ENCODE data around the gene INO80D. TPM values are rescaled to one million over a fixed set of nuclear protein-coding genes. Genes with fewer than 3 reads are reported as not detected.
"Not testable (repeated sequence)": the region's sequence is repeated elsewhere in the genome, so short reads cannot be mapped to it uniquely, and the experiment has no call there.

The INO80D gene, protein sequence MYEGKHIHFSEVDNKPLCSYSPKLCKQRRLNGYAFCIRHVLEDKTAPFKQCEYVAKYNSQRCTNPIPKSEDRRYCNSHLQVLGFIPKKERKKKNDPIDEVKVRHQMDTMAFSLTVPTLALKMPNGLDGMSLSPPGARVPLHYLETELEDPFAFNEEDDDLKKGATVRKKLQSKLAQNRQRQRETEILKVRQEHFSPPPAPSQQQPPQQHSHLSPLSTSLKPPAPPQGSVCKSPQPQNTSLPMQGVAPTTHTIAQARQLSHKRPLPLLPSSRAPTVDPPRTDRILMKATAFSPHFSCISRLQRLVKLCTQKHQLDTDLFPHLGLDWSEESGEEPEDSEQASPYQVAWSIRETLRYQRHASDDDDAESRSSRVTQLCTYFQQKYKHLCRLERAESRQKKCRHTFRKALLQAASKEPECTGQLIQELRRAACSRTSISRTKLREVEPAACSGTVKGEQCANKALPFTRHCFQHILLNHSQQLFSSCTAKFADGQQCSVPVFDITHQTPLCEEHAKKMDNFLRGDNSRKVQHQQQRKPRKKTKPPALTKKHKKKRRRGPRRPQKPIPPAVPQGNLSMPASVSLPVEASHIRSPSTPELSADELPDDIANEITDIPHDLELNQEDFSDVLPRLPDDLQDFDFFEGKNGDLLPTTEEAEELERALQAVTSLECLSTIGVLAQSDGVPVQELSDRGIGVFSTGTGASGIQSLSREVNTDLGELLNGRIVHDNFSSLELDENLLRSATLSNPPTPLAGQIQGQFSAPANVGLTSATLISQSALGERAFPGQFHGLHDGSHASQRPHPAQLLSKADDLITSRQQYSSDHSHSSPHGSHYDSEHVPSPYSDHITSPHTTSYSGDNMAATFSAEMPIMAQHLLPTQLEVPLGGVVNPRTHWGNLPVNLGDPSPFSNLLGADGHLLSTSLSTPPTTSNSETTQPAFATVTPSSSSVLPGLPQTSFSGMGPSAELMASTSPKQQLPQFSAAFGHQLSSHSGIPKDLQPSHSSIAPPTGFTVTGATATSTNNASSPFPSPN
- 7.5 TPM for polyA plus RNA-seq (2013, experiment 1 of 2)
- polyA plus RNA-seq (2013, experiment 2 of 2): 6.7 TPM

GRCh38 chr2:206085742-206086445 lies at the start of gene INO80D:
INO80D (minus strand) TSS chr2:206086174; CDS start chr2:206063016, 23,158 bp downstream.
- H3K4me1 ChIP-seq (ENCODE audit: control insufficient read depth, low read depth, low read length): peaks cover 2% of the 10 kb centered on the region
- H3K4ac ChIP-seq (ENCODE audit: low read depth, low read length): peak within 1 kb of the TSS; percentile 100
- peak within 1 kb of the TSS; percentile 94 for H2BK15ac ChIP-seq (replicated peaks; ENCODE audit: low read depth)
- peak within 1 kb of the TSS; percentile 87 for H3K56ac ChIP-seq (ENCODE audit: low read length)
- H4K8ac ChIP-seq (ENCODE audit: low read depth, low read length): peak within 1 kb of the TSS; percentile 100
- H3K4me2 ChIP-seq (ENCODE audit: low read length): peak within 1 kb of the TSS; percentile 88
- DNase-seq: peak; percentile 93
- peak within 1 kb of the TSS; percentile 100 for H2BK120ac ChIP-seq (ENCODE audit: low read depth, low read length)
- no CpG with 5 or more reads among the region's 39 CpGs for whole genome bisulfite sequencing (ENCODE audit: extremely low coverage, insufficient coverage, low lambda C conversion rate)
- no peak within 1 kb of the TSS for H2AK5ac ChIP-seq (ENCODE audit: low read length)
- H3K36me3 ChIP-seq (ENCODE audit: control insufficient read depth, insufficient read depth, low read length): no peaks in the 10 kb centered on the region
- H3K9ac ChIP-seq (ENCODE audit: low read length): peak within 1 kb of the TSS; percentile 94
- peak within 1 kb of the TSS; percentile 100 for H3K18ac ChIP-seq (ENCODE audit: low read length)
- H3K27me3 ChIP-seq (ENCODE audit: insufficient read depth, low read length, poor library complexity): no peaks in the 10 kb centered on the region
- no peak within 1 kb of the TSS for H4K5ac ChIP-seq (ENCODE audit: low read length)
- peak within 1 kb of the TSS; percentile 69 for H3K23ac ChIP-seq (ENCODE audit: low read length)
- no peaks in the 10 kb centered on the region for H3K79me1 ChIP-seq (ENCODE audit: low read length)
- peak within 1 kb of the TSS; percentile 78 for H2BK5ac ChIP-seq (ENCODE audit: low read length)
- H3K27ac ChIP-seq (ENCODE audit: low read depth, low read length): peak within 1 kb of the TSS; percentile 96
- H3K4me3 ChIP-seq (ENCODE audit: low read length): peak within 1 kb of the TSS; percentile 85
- peaks cover 19% of the 10 kb centered on the region for H3K79me2 ChIP-seq (ENCODE audit: control insufficient read depth, insufficient read depth, low read length)

DNA sequence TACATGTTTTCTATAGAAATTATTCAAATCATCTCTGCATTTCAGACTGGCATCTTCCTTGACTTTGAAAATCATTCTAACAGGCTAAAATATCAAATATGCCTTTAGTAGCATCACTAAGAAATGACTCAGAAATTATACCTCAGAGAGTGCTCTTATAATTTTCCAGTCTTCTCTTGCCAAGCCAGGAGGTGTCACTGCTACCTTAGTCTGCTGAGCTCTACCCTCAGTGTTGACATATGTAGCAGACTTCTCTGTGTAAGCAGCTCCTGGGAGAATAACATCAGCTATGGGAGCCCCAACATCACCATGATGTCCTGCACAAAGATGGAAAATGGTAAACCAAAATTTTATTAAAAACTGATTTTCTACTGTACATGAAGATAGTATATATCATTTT lies 41.7 kb upstream of the INO80D start:
- no peak overlapping the region for H4K5ac ChIP-seq (ENCODE audit: low read length)
- no peaks in the 10 kb centered on the region for H3K79me1 ChIP-seq (ENCODE audit: low read length)
- H3K23ac ChIP-seq (ENCODE audit: low read length): no peak overlapping the region
- H3K4ac ChIP-seq (ENCODE audit: low read depth, low read length): no peak overlapping the region
- H2BK120ac ChIP-seq (ENCODE audit: low read depth, low read length): no peak overlapping the region
- H3K27me3 ChIP-seq (ENCODE audit: insufficient read depth, low read length, poor library complexity): no peaks in the 10 kb centered on the region
- H3K18ac ChIP-seq (ENCODE audit: low read length): no peak overlapping the region
- peak; percentile 18 for DNase-seq
- H3K56ac ChIP-seq (ENCODE audit: low read length): no peak overlapping the region
- H3K9ac ChIP-seq (ENCODE audit: low read length): no peak overlapping the region
- H3K79me2 ChIP-seq (ENCODE audit: control insufficient read depth, insufficient read depth, low read length): no peaks in the 10 kb centered on the region
- H3K4me1 ChIP-seq (ENCODE audit: control insufficient read depth, low read depth, low read length): no peaks in the 10 kb centered on the region
- H3K27ac ChIP-seq (ENCODE audit: low read depth, low read length): no peak overlapping the region
- no peaks in the 10 kb centered on the region for H3K36me3 ChIP-seq (ENCODE audit: control insufficient read depth, insufficient read depth, low read length)
- no peak overlapping the region for H3K4me3 ChIP-seq (ENCODE audit: low read length)
- H2BK5ac ChIP-seq (ENCODE audit: low read length): no peak overlapping the region
- no peak overlapping the region for H2AK5ac ChIP-seq (ENCODE audit: low read length)
- H4K8ac ChIP-seq (ENCODE audit: low read depth, low read length): no peak overlapping the region
- H3K4me2 ChIP-seq (ENCODE audit: low read length): no peak overlapping the region
- no peak overlapping the region for H2BK15ac ChIP-seq (replicated peaks; ENCODE audit: low read depth)

DNA sequence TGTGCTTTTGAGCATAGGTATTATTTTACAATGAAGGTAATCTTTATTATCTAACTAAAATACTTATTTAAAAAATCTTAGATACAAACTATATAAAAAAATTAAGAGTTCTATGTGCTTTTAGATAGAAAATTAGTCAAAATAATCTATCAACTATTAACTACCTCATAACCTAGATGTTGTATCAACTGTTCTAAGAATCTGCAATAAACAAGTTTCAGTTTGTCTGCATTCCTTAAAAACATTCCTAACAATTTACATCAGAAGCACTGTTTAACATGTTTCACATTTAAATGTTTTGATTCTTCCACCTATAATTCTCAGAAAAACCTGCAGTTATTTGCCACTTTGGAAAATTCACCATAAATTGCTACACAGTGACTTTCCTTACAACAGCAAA lies 39.9 kb upstream of the INO80D start:
- H3K27me3 ChIP-seq (ENCODE audit: insufficient read depth, low read length, poor library complexity): no peaks in the 10 kb centered on the region
- H3K36me3 ChIP-seq (ENCODE audit: control insufficient read depth, insufficient read depth, low read length): no peaks in the 10 kb centered on the region
- DNase-seq: no peak
- H4K5ac ChIP-seq (ENCODE audit: low read length): no peak overlapping the region
- H3K79me2 ChIP-seq (ENCODE audit: control insufficient read depth, insufficient read depth, low read length): no peaks in the 10 kb centered on the region
- H4K8ac ChIP-seq (ENCODE audit: low read depth, low read length): no peak overlapping the region
- H3K18ac ChIP-seq (ENCODE audit: low read length): no peak overlapping the region
- H3K9ac ChIP-seq (ENCODE audit: low read length): no peak overlapping the region
- H2BK5ac ChIP-seq (ENCODE audit: low read length): no peak overlapping the region
- H3K27ac ChIP-seq (ENCODE audit: low read depth, low read length): no peak overlapping the region
- no peak overlapping the region for H2BK15ac ChIP-seq (replicated peaks; ENCODE audit: low read depth)
- no peak overlapping the region for H3K23ac ChIP-seq (ENCODE audit: low read length)
- H3K4me3 ChIP-seq (ENCODE audit: low read length): no peak overlapping the region
- H3K4me2 ChIP-seq (ENCODE audit: low read length): no peak overlapping the region
- no peaks in the 10 kb centered on the region for H3K79me1 ChIP-seq (ENCODE audit: low read length)
- H3K56ac ChIP-seq (ENCODE audit: low read length): no peak overlapping the region
- H3K4me1 ChIP-seq (ENCODE audit: control insufficient read depth, low read depth, low read length): no peaks in the 10 kb centered on the region
- H3K4ac ChIP-seq (ENCODE audit: low read depth, low read length): no peak overlapping the region
- H2BK120ac ChIP-seq (ENCODE audit: low read depth, low read length): no peak overlapping the region
- no peak overlapping the region for H2AK5ac ChIP-seq (ENCODE audit: low read length)

DNA sequence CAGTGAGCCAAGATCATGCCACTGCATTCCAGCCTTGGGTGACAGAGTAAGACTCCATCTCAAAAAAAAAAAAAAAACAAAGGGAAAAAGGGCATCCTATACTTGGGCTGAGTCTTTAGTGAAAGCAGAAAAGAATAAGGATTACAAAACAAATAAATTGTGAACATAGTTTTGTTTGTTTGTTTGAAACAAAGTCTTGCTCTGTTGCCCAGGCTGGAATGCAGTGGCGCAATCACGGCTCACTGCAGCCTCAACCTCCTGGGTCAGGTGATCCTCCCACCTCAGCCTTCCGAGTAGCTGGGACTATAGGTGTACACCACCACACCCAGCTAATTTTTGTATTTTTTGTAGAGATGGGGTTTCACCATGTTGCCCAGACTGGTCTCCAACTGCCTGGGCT lies 36.6 kb upstream of the INO80D start:
- WGBS (ENCODE audit: extremely low coverage, insufficient coverage, low lambda C conversion rate): no CpG with 5 or more reads among the region's 3 CpGs
- H4K5ac ChIP-seq (ENCODE audit: low read length); H2BK15ac ChIP-seq (replicated peaks; ENCODE audit: low read depth); H3K56ac ChIP-seq (ENCODE audit: low read length); H3K27me3 ChIP-seq (ENCODE audit: insufficient read depth, low read length, poor library complexity); H3K4me3 ChIP-seq (ENCODE audit: low read length); H3K36me3 ChIP-seq (ENCODE audit: control insufficient read depth, insufficient read depth, low read length); H3K27ac ChIP-seq (ENCODE audit: low read depth, low read length); H3K4me2 ChIP-seq (ENCODE audit: low read length); H3K4me1 ChIP-seq (ENCODE audit: control insufficient read depth, low read depth, low read length); H2AK5ac ChIP-seq (ENCODE audit: low read length); H2BK5ac ChIP-seq (ENCODE audit: low read length); H3K18ac ChIP-seq (ENCODE audit: low read length); H4K8ac ChIP-seq (ENCODE audit: low read depth, low read length); H3K9ac ChIP-seq (ENCODE audit: low read length); H3K79me1 ChIP-seq (ENCODE audit: low read length); H3K23ac ChIP-seq (ENCODE audit: low read length); H2BK120ac ChIP-seq (ENCODE audit: low read depth, low read length); H3K79me2 ChIP-seq (ENCODE audit: control insufficient read depth, insufficient read depth, low read length); DNase-seq; H3K4ac ChIP-seq (ENCODE audit: low read depth, low read length): not testable (repeated sequence)

DNA sequence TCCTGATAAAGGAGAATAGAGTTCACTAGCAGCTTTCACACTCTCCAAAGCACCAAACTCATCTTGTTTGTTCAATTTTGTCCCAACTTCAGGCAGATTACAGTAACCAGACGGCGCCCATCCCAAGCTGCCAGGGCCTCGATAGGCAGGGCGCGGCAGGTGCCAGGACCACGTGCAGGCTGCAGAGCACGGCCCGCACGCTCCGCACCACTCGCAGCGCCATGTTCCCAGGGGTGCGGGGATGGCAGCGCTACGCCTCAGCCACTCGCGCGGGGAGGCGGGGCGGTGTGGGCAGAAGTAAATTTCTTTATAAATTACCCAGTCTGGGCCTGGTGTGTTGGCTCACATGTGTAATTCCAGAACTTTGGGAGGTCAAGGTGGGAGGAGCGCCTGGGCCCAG lies 30.3 kb upstream of the INO80D start:
- no peak overlapping the region for H2AK5ac ChIP-seq (ENCODE audit: low read length)
- H3K56ac ChIP-seq (ENCODE audit: low read length): no peak overlapping the region
- H3K9ac ChIP-seq (ENCODE audit: low read length): no peak overlapping the region
- H3K23ac ChIP-seq (ENCODE audit: low read length): no peak overlapping the region
- no peaks in the 10 kb centered on the region for H3K4me1 ChIP-seq (ENCODE audit: control insufficient read depth, low read depth, low read length)
- H3K27ac ChIP-seq (ENCODE audit: low read depth, low read length): no peak overlapping the region
- no peaks in the 10 kb centered on the region for H3K27me3 ChIP-seq (ENCODE audit: insufficient read depth, low read length, poor library complexity)
- no peaks in the 10 kb centered on the region for H3K36me3 ChIP-seq (ENCODE audit: control insufficient read depth, insufficient read depth, low read length)
- no peaks in the 10 kb centered on the region for H3K79me2 ChIP-seq (ENCODE audit: control insufficient read depth, insufficient read depth, low read length)
- no peak overlapping the region for H2BK5ac ChIP-seq (ENCODE audit: low read length)
- H3K4me3 ChIP-seq (ENCODE audit: low read length): no peak overlapping the region
- H4K8ac ChIP-seq (ENCODE audit: low read depth, low read length): no peak overlapping the region
- DNase-seq: no peak
- no CpG with 5 or more reads among the region's 21 CpGs for WGBS (ENCODE audit: extremely low coverage, insufficient coverage, low lambda C conversion rate)
- H3K79me1 ChIP-seq (ENCODE audit: low read length): no peaks in the 10 kb centered on the region
- H4K5ac ChIP-seq (ENCODE audit: low read length): no peak overlapping the region
- H3K4me2 ChIP-seq (ENCODE audit: low read length): no peak overlapping the region
- H2BK15ac ChIP-seq (replicated peaks; ENCODE audit: low read depth): no peak overlapping the region
- H3K4ac ChIP-seq (ENCODE audit: low read depth, low read length): no peak overlapping the region
- H2BK120ac ChIP-seq (ENCODE audit: low read depth, low read length): no peak overlapping the region
- no peak overlapping the region for H3K18ac ChIP-seq (ENCODE audit: low read length)
